Lower leg skin (tissue), 4 donors: ENCODE data around the gene PRSS36. TPM values are rescaled to one million over a fixed set of nuclear protein-coding genes. Genes with fewer than 3 reads are reported as not detected.
A peak's percentile ranks its signal among the peaks of the same experiment; 100 is the strongest.
"Not testable (repeated sequence)": the region's sequence is repeated elsewhere in the genome, so short reads cannot be mapped to it uniquely, and the experiment has no call there.

Experiments
- DNase-seq, 2 donors: peaks; one replicate each; pipeline ENCODE4 v3.0.0-alpha.2; 2019; ENCODE audit warnings: low spot score in 2 of 2
- H3K4me3 ChIP-seq: fragments of 200-600 bp; sonication (generic); 2 replicates; pipeline ENCODE4 v1.5.1; 2017; ENCODE audit warnings: mild to moderate bottlenecking, low read depth; ENCODE audit not compliant: poor library complexity, severe bottlenecking
- POLR2A ChIP-seq, 2 donors: fragments of 450-650 bp; IDR thresholded peaks; one replicate each; pipeline ENCODE4 v1.6.1; 2016 to 2017; ENCODE audit warnings: antibody characterized with exemption in 2 of 2, mild to moderate bottlenecking in 1 of 2, moderate library complexity in 1 of 2
- WGBS, 2 donors: methylation state at CpG; one replicate each; pipeline ENCODE4 v1.1.5; 2018; 5-methylcytosine and 5-hydroxymethylcytosine counted together
- intact Hi-C: fragments of 100-400 bp; cut with DNase I; formaldehyde crosslinking; loops from one replicate; pipeline ENCODE4 v1.15.0; 2023; ENCODE audit warnings: low total_unique reads
- total RNA-seq, 4 donors: library from RNA; depleted of rRNA; stranded (reverse); fragments of >200 nt; gene quantifications; one replicate each; pipeline ENCODE4 v1.1.0, GENCODE V29; 2016
- TF ChIP-seq, protein P1 (sequence below), 3 donors: fragments of 450-650 bp; IDR thresholded peaks; one replicate each; pipeline ENCODE4 v1.5.1; 2016; ENCODE audit warnings: antibody characterized with exemption in 3 of 3, mild to moderate bottlenecking in 3 of 3, moderate library complexity in 2 of 3

PRSS36 gene
- total RNA-seq, 4 donors from 2014 or later = 2.3 to 10.5 (median 3.3) TPM

DNA sequence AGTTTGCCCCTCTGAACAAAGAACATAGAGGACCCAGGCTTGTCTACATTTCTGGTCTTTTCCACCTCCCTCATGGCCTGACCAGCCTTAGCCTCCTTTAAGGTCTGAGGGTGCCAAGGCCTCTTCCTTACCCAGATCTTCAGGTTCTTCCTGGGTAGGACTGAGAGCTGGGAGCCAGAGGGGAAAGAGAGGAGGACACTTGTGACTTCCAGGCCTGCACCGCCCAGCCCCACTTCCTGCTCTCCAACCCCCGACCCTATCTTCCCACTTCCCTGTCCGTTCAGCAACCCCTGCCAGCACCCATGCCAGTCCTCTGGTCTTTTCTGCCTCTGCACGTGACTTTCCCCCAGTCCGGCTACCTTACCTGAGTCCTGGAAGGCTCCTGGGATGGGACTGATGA is 534 bp downstream of the PRSS36 start:
- no peak for TF ChIP-seq POLR2A (IDR thresholded peaks at IDR 0.05)
- TF ChIP-seq, protein P1, sequence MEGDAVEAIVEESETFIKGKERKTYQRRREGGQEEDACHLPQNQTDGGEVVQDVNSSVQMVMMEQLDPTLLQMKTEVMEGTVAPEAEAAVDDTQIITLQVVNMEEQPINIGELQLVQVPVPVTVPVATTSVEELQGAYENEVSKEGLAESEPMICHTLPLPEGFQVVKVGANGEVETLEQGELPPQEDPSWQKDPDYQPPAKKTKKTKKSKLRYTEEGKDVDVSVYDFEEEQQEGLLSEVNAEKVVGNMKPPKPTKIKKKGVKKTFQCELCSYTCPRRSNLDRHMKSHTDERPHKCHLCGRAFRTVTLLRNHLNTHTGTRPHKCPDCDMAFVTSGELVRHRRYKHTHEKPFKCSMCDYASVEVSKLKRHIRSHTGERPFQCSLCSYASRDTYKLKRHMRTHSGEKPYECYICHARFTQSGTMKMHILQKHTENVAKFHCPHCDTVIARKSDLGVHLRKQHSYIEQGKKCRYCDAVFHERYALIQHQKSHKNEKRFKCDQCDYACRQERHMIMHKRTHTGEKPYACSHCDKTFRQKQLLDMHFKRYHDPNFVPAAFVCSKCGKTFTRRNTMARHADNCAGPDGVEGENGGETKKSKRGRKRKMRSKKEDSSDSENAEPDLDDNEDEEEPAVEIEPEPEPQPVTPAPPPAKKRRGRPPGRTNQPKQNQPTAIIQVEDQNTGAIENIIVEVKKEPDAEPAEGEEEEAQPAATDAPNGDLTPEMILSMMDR (IDR thresholded peaks at IDR 0.05) = no peak
- 67 to 90% methylated on average over 5 of the region's 5 CpGs for WGBS, 2 donors
- H3K4me3 ChIP-seq = no peak overlapping the region
- intact Hi-C loops = loop anchor here (10.0 kb wide), 1 partner anchor 165 kb away; the partner anchor contains the start of gene HSD3B7
- no peak for DNase-seq

DNA sequence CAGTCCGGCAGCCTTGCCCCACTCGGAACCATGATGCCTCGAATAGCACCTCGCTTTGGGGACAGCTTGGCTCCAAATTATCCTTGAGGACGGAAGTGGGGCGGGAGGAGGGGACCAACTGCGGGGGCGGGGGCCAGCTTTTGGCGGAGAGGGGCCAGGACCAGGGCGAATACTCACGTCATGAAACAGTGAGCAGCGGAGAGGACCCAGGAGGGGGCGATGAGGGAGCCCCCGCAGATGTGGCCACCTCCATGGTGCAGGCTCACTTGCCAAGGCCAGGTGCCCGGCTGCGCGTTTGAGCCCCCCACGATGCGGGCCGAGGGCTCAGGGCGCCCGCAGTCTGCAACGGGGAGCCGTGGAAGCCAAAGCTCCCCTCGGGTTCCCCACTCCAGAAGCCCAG is 970 bp downstream of the PRSS36 start:
- TF ChIP-seq, protein P1 (IDR thresholded peaks at IDR 0.05) = no peak
- no peak for TF ChIP-seq POLR2A (IDR thresholded peaks at IDR 0.05)
- 81 to 84% methylated on average over 25 of the region's 25 CpGs for WGBS, 2 donors
- H3K4me3 ChIP-seq = no peak overlapping the region
- no peak for DNase-seq
- intact Hi-C loops = loop anchor here (10.0 kb wide), 1 partner anchor 164 kb away; the partner anchor contains the start of gene HSD3B7

DNA sequence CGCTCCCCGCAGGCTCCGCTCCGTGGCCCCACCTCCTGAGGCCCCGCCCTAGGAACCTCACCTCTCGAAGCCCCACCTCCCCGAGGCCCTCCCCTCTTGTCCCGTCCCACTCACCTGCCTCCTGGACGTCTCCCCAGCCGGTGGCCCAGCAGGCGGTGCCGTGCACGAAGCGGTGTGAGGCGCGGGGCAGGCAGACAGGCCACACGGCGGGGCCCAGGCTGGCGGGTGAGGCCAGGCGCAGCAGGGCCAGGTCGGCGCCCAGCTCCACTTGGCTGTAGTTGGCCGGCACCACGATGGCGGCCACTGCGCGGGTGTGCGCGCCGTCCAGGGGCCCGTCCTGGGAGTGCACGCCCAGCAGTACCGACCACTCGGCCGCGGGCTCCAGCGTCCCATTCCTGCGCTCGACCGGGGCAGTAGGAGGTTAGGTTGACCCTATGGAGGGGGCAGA is 1.6 kb downstream of the PRSS36 start:
- intact Hi-C loops = loop anchor here (10.0 kb wide), 1 partner anchor 164 kb away; the partner anchor contains the start of gene HSD3B7
- peak in 1 of 2 donors; percentile 87 for DNase-seq

DNA sequence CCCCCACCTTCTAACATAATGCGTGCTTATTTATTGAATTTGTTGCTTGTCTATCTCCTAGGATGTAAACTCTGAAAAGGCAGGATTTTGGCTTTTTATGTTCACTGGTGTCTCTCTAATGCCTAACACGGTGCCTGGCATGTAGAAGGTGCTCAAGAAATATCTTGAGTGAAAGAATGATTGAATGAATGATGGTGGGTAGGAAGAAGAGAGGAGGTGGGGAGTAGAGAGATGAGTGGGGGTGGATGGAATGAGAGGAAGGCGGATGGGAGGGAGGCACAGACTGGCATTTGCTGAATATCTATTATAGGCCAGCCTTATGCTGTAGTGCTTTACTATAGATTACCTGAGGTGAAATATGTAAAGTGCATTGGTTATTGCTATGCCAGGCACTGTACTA is 2.3 kb downstream of the PRSS36 start:
- intact Hi-C loops = loop anchor here (10.0 kb wide), 1 partner anchor 163 kb away; the partner anchor contains the start of gene HSD3B7
- no peak overlapping the region for H3K4me3 ChIP-seq
- DNase-seq = no peak
- 90 to 97% methylated on average over 3 of the region's 3 CpGs for WGBS, 2 donors
- TF ChIP-seq, protein P1 (IDR thresholded peaks at IDR 0.05) = no peak
- TF ChIP-seq POLR2A (IDR thresholded peaks at IDR 0.05) = no peak

More for the DNA sequence above, 1.6 kb downstream of the PRSS36 start:
- no peak overlapping the region for H3K4me3 ChIP-seq
- no peak for TF ChIP-seq POLR2A (IDR thresholded peaks at IDR 0.05)
- TF ChIP-seq, protein P1 (IDR thresholded peaks at IDR 0.05) = no peak
- 2 to 28% methylated on average over 16 to 18 of the region's 40 CpGs for WGBS, 2 donors

DNA sequence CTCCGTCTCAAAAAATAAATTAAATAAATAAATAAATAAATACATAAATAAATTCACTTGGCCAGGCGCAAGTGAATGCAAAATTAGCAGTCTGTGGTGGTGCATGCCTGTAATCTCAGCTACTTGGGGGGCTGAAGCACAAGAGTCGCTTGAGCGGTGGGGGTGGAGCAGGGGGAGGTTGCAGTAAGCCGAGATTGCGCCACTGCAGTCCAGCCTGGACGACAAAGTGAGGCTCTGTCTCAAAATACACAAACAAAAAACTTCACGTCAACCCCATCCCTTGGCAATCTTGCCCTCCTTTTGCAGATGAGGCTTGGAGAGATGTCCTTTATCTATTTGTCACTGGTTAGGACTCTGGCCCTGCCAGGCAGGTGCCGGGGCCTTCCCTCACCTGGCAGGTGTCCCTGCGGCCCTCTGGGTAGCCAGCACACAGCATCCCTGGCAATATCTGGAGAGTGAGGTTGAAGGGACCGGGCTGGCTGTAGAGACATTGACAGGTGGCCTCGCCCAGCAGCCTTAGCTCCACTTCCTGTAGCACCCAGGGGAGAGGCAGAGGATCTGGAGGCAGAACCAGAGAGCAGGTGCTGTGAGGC is 4.4 kb downstream of the PRSS36 start:
- TF ChIP-seq, protein P1 (IDR thresholded peaks at IDR 0.05) = no peak
- TF ChIP-seq POLR2A (IDR thresholded peaks at IDR 0.05) = no peak
- 81 to 83% methylated on average over 12 of the region's 12 CpGs for WGBS, 2 donors
- DNase-seq = no peak
- intact Hi-C loops = loop anchor here (10.0 kb wide), 1 partner anchor 161 kb away; the partner anchor contains the start of gene HSD3B7
- no peak overlapping the region for H3K4me3 ChIP-seq

DNA sequence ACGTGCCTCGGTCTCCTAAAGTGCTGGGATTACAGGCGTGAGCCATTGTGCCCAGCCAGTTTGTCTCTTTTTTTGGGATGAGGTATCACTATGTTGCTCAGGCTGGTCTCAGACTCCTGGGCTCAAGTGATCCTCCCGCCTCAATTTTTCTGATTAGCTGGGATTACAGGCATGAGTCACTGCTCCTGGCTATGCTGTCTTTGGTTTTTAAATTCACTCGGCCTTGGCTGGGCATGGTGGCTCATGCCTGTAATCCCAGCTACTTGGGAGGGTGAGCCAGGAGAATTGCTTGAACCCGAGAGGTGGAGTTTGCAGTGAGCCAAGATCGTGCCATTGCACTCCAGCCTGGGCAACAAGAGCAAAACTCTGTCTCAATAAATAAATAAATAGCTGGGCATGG is 5.4 kb downstream of the PRSS36 start:
- 65 to 67% methylated on average over 7 of the region's 7 CpGs for WGBS, 2 donors
- not testable (repeated sequence) for H3K4me3 ChIP-seq, DNase-seq
- intact Hi-C loops = loop anchor here (10.0 kb wide), 1 partner anchor 160 kb away; the partner anchor contains the start of gene HSD3B7
